ENCODE measurements around the gene ZCCHC14. TPM values are rescaled to one million over a fixed set of nuclear protein-coding genes. Genes with fewer than 3 reads are reported as not detected.

ZCCHC14 gene
- total RNA-seq, 1 experiment from 2014 or later: 4.4 TPM

DNA sequence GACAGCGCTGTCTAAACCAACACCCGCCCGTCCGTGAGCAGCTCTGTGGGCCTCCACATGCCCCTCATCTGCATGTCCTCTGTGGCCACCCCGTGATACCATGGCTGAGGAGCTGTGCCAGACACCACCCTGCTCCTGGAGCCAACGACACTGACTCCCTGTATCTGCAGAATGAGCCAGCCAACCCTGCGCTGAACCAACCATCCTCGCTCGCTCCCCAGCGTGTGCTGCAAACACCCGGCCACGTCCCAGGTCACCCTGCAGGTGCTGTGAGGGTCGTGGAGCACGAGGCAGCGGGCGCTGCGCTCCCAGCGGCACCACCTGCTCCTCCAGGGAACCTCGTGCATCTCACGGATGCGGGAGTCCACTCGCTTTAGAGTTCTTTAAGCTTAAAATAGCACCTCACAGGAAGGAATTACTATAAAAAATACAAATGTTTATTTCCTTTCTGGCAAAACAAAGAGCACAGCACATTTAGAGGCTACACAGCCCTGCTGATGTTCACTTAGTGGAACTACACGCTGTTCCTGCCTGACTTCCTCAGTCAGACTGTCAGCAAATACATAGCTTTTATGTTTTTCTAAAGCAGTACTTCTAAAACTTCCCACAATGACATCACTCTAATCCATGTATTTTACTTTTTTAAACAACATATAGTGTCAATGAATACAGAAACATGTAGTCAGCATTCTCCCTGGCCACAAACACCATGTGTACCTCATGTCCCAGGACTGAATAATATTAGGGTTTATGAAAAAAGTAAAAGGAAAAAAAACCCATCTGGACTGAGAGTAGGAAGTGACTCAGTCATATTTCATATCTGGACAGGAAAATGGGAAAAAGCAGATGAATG is 57.2 kb downstream of the ZCCHC14 start:
- DNase-seq (ENCODE audit: low read depth): peak; percentile 82

- no peak for DNase-seq (ENCODE audit: low read depth)
Observed at GRCh38 chr16:87434146-87434667, 58.6 kb downstream of the ZCCHC14 start.

DNA sequence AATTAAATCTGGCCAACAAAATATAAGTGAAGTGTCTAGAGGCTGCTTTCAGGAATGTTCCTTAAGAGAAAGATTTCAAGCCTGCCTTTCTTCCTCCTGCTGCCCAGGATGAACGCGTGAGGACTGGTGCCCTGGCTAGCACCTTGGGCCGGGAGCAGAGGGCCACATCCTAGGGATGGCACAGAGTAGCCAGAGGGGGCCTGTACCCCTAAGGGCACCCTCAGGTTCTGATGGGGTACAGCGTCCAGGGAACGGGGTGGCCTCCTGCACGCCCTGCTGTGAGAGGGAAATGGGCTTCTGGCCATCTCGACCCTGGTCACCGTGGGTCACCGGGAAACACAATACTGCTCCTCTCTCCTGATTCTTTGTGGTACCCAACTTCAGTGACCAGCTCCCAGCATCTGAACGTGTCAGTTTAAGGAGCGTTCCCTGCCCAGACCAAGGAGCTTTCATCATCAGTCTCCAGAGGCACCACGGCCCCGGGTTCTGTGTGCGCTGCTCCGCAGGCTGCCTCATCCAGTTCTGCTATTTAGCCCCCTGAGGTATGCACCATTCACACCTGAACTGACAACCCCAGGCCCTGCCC is 60.4 kb downstream of the ZCCHC14 start:
- DNase-seq (ENCODE audit: low read depth): no peak

GRCh38 chr16:87431926-87432325 is 60.9 kb downstream of the ZCCHC14 start:
- DNase-seq (ENCODE audit: low read depth): peak; percentile 75

DNA sequence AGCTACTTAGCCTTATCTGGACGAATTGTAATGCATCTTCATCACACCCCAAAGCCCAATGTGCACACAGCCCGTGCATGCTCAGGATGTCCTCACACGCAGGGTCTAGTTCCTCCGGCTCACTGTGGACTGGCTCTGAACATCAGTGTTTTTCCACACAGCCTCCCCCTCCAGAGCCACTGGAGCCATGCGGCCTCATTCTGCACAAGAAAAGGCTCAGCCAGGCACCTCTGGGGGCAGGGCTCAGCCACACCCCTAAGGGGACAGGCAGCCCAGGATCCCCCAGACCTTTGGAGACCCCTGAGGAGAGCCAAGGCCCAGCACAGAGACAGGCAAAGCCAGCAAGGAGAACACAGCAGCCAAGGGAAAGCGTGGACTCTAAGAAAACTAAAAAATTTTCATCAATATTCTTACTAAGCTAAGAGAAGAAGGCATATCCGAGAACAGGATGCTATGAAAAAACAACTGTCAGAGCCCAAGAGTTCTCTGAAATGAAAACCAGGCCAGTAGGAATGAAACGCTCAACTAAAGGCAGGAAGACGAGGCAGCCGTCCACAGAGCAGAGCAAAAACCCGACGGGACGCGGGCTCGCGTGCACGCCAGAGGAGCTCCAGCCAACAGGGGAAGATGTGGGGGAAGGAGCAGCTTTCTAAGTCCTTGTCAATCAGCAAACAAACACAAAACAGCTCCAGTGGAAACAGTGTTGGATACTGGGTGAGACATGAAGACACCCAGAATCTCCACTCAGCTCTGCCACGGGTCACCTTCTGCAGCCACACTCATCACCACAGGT is 66.2 kb downstream of the ZCCHC14 start:
- DNase-seq (ENCODE audit: low read depth): no peak

GRCh38 chr16:87425941-87426340 is 66.9 kb downstream of the ZCCHC14 start:
- DNase-seq (ENCODE audit: low read depth): no peak

DNA sequence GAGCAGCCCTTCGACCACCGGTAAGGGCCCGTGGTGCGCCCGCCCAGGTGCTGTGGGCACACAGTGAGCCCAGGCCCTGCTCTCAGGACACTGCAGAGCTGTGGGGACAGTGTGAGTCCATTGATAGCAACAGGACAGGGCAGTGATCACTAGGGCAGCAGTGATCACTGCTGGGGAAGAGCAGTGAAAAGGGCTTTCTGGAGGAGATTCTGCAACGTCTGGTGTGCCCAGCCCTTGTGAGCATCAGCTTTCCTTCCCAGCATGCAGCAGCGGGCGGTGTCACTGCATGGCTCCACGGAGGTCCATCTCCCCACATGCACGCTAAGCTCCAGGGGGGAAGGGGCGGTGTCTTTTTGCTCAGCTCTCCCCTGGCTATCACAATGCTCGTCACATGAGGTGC is 68.6 kb downstream of the ZCCHC14 start:
- DNase-seq (ENCODE audit: low read depth): no peak

DNA sequence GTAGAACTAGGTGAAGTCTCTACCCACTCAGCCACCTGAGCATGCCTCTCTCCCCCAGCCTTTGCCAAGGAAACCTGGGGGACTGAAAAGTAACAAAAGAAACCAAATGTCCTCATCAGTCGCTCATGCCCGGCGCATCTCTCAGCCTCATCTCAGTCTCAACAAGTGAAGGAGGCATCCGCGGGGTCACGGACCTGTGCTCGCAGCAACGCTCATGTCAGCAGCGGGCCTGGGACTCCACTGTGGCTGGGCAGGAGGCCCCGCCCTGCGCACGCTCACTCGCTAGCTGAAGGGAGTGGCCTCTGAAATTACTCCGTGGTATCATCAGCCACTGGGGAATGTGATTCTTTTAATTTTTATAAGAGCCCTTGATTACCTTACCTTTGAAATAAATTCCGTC is 69.4 kb downstream of the ZCCHC14 start:
- DNase-seq (ENCODE audit: low read depth): no peak

- no peak for DNase-seq (ENCODE audit: low read depth)
Observed at GRCh38 chr16:87422106-87422505, 70.7 kb downstream of the ZCCHC14 start.

DNA sequence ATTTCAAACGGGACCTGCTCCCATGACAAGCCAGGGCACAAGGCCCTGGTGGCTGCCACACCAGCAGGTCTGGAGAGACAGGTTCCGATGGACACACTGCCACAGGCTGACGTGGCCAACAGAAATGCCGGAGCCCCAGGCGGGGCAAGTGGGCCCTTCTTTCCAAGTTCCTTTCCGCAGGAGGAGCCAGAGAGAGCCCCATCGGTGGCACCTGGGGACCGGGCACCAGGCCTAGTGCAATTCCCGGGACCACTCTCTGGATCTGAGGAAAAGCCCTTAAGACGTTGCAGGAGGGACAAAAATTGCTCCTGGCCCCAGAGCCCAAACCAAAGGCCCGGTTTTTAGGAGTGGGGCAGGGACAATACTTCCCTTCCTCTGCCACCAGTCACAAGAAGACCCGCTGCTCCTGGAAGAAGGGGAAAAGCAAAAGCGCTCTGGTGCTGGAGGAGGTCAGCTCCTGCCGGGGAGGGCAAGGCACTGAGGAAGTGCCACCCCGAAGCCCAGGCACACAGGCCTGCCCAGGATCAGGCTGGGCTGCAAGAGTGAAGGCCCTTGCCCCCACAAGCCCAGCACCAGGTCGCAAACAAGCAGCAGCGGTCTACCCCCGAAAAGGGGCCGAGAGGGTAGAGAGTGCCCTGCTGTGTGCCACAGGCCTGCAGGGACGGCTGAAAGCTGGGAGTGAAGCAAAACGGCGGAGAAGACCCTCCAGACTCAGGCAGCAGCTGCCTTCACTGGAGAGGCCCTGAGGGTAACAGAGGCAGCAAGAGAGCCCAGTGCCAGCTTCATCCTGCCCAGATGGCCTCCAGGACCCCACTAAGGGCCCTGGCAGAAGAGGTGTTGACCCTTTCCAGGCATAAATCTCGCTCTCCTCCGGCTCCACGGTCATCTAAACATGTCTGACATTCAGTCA is 71.6 kb downstream of the ZCCHC14 start:
- DNase-seq (ENCODE audit: low read depth): no peak

- DNase-seq (ENCODE audit: low read depth): no peak
Observed at GRCh38 chr16:87420026-87421002, 72.5 kb downstream of the ZCCHC14 start.

DNA sequence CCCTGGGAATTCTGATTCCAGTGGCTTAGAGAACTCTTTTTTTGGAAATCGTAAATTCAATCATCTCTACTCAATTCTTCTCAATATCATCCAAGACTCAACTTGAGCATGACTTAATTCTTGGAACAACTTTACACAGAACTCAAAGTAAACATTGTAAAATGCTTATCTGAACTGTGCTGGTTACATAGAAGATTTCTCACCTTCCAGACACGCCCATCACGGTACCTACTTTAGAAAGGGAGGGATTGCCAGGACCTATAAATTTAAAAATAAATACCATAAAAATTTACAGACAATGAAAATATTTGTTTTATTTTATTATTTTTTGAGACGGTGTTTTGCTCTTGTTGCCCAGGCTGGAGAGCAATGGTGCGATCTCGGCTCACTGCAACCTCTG is 74.2 kb downstream of the ZCCHC14 start:
- no peak for DNase-seq (ENCODE audit: low read depth)

DNA sequence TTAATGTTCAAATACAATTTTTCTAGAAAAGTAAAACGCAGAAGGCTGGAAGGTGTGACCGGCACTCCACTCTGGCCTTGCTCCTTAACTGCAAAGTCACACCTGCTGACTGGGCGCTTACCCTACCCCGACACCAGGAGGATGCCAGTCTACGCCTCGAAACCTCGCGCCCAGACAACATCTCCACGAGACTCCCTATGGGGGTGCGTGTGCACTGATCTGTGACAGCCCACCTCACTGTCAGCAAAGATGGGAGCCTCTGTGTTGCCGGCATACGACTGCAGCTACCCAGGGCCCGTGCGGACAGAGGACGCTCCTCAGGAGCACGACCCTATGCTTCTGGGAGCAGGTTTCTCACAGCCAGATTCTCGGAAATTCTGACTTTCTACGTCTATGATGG is 74.6 kb downstream of the ZCCHC14 start:
- DNase-seq (ENCODE audit: low read depth): no peak

DNA sequence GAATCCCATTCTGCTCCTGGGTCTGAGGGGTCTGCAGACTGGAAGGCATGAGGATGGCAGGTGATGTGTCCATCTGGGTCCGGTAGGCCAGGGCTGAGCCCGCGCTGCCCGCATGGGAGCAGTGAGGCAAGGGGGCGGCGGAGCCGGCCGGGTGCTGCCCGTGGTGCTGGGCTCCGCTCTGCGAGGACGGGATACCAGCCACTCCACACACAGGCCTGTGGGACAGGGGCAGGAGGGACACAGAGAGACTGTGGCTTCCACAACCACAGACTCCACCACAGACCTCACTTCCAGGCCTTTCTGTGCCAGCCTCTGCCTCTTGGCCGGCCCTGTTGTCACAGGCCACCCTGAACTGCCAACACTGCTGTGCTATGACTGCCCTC is 75.3 kb downstream of the ZCCHC14 start:
- no peak for DNase-seq (ENCODE audit: low read depth)

DNA sequence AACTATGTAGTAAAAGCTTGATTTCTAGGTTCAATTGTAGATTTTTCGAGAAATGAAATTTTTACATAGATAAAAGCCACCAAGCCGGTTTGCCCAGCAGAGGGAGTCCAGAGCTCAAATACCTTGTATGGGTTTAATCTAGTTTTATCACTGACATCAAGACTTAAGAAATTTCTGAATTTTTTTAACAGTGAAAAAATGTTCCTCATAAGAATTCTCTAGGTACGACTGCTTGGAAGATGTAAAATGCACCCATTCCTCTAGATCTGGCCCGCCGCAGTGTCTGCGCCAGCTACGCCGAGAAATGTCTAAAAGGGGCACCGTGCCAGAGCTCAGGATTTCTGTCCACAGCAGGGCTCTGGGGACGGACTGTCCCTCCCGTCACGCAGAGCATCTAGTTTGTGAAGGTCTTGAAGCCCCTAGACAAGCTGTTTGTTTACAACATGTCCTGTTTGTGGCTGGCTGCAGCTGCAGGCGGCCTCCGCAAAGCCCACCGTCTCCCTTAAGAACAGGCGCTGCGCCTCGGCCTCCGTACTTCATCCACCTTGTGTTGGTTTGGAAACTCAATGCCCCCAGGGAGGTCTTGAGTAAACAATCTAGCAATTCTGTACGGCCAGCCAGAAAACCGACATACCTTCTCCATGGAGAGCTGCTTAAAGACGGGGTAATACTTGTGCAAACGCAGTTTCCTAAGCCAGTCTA is 75.8 kb downstream of the ZCCHC14 start:
- DNase-seq (ENCODE audit: low read depth): peak; percentile 50

DNA sequence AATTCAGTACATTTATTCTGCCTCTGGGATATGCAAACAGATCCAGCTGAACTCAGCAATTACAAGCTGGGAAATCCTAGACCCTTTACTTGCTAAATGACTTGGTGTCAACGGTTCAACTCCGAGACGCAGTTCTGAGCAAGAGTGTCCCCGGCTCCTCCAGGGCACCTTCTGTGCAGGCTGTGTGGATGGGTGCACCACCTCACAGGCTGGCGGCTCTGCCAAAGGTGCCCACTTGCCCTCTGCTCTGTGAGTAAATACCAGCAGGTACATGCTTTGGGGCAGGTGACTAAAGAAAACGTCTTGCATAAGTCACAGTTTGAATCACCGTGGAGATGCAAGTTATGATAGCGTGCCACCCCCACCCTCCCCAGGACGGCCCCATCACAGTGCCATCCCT is 77.4 kb downstream of the ZCCHC14 start:
- no peak for DNase-seq (ENCODE audit: low read depth)

GRCh38 chr16:87414251-87414680 is 78.6 kb downstream of the ZCCHC14 start:
- DNase-seq (ENCODE audit: low read depth): no peak

DNA sequence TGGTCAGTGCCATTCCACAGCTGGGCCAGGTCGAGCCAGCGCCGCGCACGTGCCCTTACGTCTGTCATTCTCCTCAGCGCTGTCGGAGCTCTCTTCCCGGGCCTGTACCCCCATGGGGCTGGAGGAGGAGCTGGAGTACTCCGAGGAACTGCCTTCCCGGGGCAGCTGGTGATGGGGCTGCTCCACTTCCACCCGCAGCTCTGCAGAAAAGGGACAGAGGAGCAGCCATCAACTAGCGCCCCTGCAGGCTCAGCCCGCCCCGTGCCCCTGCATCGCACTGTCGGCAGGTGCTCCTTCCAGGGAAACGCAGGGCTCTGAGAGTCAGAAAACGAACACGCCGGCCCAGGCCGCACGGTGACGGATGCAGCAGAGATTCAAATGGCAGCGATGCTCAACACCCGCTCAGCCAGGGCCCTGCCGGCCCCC is 79.8 kb downstream of the ZCCHC14 start:
- DNase-seq (ENCODE audit: low read depth): no peak

- no peak for DNase-seq (ENCODE audit: low read depth)
Observed at GRCh38 chr16:87412371-87412995, 80.3 kb downstream of the ZCCHC14 start.

All from LHCN-M2 (cell line).